GM12878 (cell line): Measurements from ENCODE around the gene STX10. TPM values are rescaled to one million over a fixed set of nuclear protein-coding genes. Genes with fewer than 3 reads are reported as not detected.
A peak's percentile ranks its signal among the peaks of the same experiment; 100 is the strongest.

ENCODE experiments used
- ATAC-seq: fragments of 200-7000 bp; cut with Tn5 transposase; 3 replicates; pipeline ENCODE4 v1.9.1; 2020; ENCODE audit warnings: mild to moderate bottlenecking, moderate library complexity
- BruUV-seq: library from RNA; stranded (reverse); fragments of 400-500 nt; replicated peaks from 2 replicates; lab custom pipeline; 2021; lab: Mats Ljungman, UMichigan
- CTCF ChIA-PET: fragments of 300-600 bp; sonication (Branson Sonifier 250); formaldehyde crosslinking; extraction: SDS; loops from one replicate; lab custom pipeline; 2021; ENCODE audit warnings: inconsistent platforms; lab: Yijun Ruan, JAX
- POLR2A ChIA-PET: fragments of 350-600 bp; formaldehyde crosslinking; extraction: SDS; loops from one replicate; lab custom pipeline; 2021; ENCODE audit warnings: inconsistent platforms; lab: Charles Lee
- RAD21 ChIA-PET: fragments of 300-600 bp; sonication (Branson Sonifier 250); formaldehyde crosslinking; loops from one replicate; lab custom pipeline; 2023; ENCODE audit warnings: antibody characterized with exemption; ENCODE audit not compliant: unreplicated experiment; lab: Charles Lee
- SMC1A ChIA-PET: fragments of 300-600 bp; sonication (Branson Sonifier 250); formaldehyde crosslinking; loops from one replicate; lab custom pipeline; 2023; ENCODE audit not compliant: unreplicated experiment, uncharacterized antibody; lab: Charles Lee
- DNase-seq: peaks from one replicate; pipeline ENCODE4 v3.0.0-alpha.2; 2011; ENCODE audit warnings: low read depth, low spot score
- FAIRE-seq: peaks from 3 replicates; lab custom pipeline; 2011; peaks lifted over from hg19 to GRCh38; lab: Jason Lieb, UNC
- H2AFZ ChIP-seq: 2 replicates; pipeline ENCODE4 v1.6.0; 2011; ENCODE audit warnings: low read depth, low read length, control low read depth; ENCODE audit not compliant: control insufficient read depth
- H3K27ac ChIP-seq: 2 replicates; pipeline ENCODE4 v1.5.1; 2011; ENCODE audit warnings: control low read depth; ENCODE audit not compliant: control insufficient read depth, insufficient read depth
- H3K27me3 ChIP-seq, 2 experiments: replicated peaks in 1 of 2; 2 replicates each; pipeline versions ENCODE4 v1.6.0 to v1.6.1; 2011; ENCODE audit warnings: low read length in 1 of 2; ENCODE audit not compliant: control insufficient read depth in 2 of 2, insufficient read depth in 2 of 2
- H3K36me3 ChIP-seq, 2 experiments: 2 replicates each; pipeline ENCODE4 v1.5.1; 2011; ENCODE audit warnings: low read length in 1 of 2; ENCODE audit not compliant: control insufficient read depth in 2 of 2, insufficient read depth in 2 of 2
- H3K4me1 ChIP-seq: 2 replicates; pipeline ENCODE4 v1.6.1; 2011; ENCODE audit warnings: mild to moderate bottlenecking, low read length, moderate library complexity, mixed read lengths; ENCODE audit not compliant: control insufficient read depth, insufficient read depth
- H3K4me2 ChIP-seq: 2 replicates; pipeline ENCODE4 v1.6.0; 2011; ENCODE audit warnings: control low read depth; ENCODE audit not compliant: control insufficient read depth, insufficient read depth
- H3K4me3 ChIP-seq: fragments of 200-600 bp; sonication (generic); 2 replicates; pipeline ENCODE4 v1.5.1; 2016
- H3K79me2 ChIP-seq: 2 replicates; pipeline ENCODE4 v1.6.0; 2011; ENCODE audit warnings: low read length; ENCODE audit not compliant: control insufficient read depth, insufficient read depth
- H3K9ac ChIP-seq: 2 replicates; pipeline ENCODE4 v1.8.0; 2011; ENCODE audit warnings: low read length, control low read depth, mixed read lengths; ENCODE audit not compliant: control insufficient read depth, insufficient read depth
- H3K9me3 ChIP-seq: replicated peaks from 3 replicates; pipeline ENCODE4 v1.5.1; 2011; ENCODE audit warnings: mild to moderate bottlenecking, low read length; ENCODE audit not compliant: control insufficient read depth, insufficient read depth
- H4K20me1 ChIP-seq: 2 replicates; pipeline ENCODE4 v1.6.0; 2011; ENCODE audit not compliant: control insufficient read depth, insufficient read depth
- EZH2 ChIP-seq: IDR thresholded peaks from 2 replicates; pipeline ENCODE4 v1.6.1; 2012; ENCODE audit warnings: low read depth, mild to moderate bottlenecking, control low read depth, inconsistent platforms, low read length, borderline replicate concordance; ENCODE audit not compliant: control insufficient read depth
- NBN ChIP-seq: fragments of 450-650 bp; IDR thresholded peaks from 2 replicates; pipeline ENCODE4 v1.6.1; 2016
- POLR2A ChIP-seq: IDR thresholded peaks from 2 replicates; pipeline ENCODE4 v1.6.1; 2011; ENCODE audit warnings: low read depth, mild to moderate bottlenecking, low read length
- WGBS: methylation state at CpG from one replicate; pipeline ENCODE4 v1.1.6; 2016; ENCODE audit warnings: low lambda C conversion rate; ENCODE audit not compliant: insufficient replicate concordance, insufficient coverage; ENCODE audit errors: missing lambda C conversion rate; 5-methylcytosine and 5-hydroxymethylcytosine counted together
- in situ Hi-C: fragments of 300-500 bp; cut with MboI; formaldehyde crosslinking; loops from 9 replicates; pipeline ENCODE4 v1.14.3; 2018; ENCODE audit warnings: mixed read lengths
- intact Hi-C: fragments of 100-400 bp; cut with micrococcal nuclease; formaldehyde crosslinking; loops from one replicate; pipeline ENCODE4 v1.14.2; 2022; ENCODE audit not compliant: unreplicated experiment
- polyA plus RNA-seq, 11 experiments: library from polyadenylated mRNA; depleted of rRNA in 4 of 11; unstranded in 6 of 11; stranded (reverse) in 5 of 11; fragments of >200 nt; fragmentation: Nextera tagmentation in 4 of 11; fragmentation: Illumina TruSeq in 1 of 11; extraction: Ambion mirVana in 4 of 11; extraction: Trizol in 1 of 11; gene quantifications; 1 replicate in 1 of 11; 2 replicates in 10 of 11; pipeline versions ENCODE4 v1.2.1 to v1.2.3, GENCODE V29; 2011 to 2016; ENCODE audit warnings: inconsistent platforms in 2 of 11, missing spikeins in 2 of 11, low read depth in 1 of 11
- total RNA-seq, 4 experiments: library from RNA; depleted of rRNA in 3 of 4; stranded (reverse); fragments of >200 nt in 3 of 4; fragmentation: Illumina TruSeq in 1 of 4; extraction: Trizol in 1 of 4; gene quantifications; 2 replicates each; pipeline versions ENCODE4 v1.2.1 to v1.2.3, GENCODE V29; 2013 to 2021
- TF ChIP-seq, protein P1 (sequence below): fragments of 150-350 bp; IDR thresholded peaks from 2 replicates; pipeline ENCODE4 v1.6.1; 2016; ENCODE audit warnings: low read depth, low read length
- TF ChIP-seq, protein P2 (sequence below): IDR thresholded peaks from 2 replicates; pipeline ENCODE4 v1.6.1; 2012; ENCODE audit warnings: low read depth, low read length, improper control_type of control experiment

STX10 gene
- total and polyA plus RNA-seq, 10 of the 15 experiments (the other 5 are each of a cell fraction or from before 2014, with no cell fraction given) = 0.56 to 76.1 (median 47.6) TPM

DNA sequence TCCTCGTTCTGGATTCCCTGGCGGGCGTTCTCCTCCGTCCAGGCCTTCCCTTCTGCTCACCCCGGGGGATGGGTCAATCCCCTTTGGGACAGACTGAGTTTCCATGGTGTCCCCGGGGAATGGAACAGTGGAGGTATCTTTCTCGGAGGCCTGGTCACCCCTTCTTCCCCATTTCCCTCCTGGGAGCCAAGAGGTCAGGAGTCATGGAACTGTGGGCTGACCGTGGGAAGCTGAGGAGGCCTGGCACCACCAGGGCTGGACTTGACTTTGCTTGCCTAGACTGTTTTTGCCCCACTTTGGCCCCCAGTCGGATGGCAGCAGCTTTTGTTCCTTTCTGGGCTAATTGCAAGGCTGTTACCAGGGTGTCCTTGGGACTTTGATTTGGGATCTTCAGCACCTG lies 30.1 kb downstream of the STX10 start (continued):
- TF ChIP-seq EZH2 = no peak
- TF ChIP-seq, protein P1, sequence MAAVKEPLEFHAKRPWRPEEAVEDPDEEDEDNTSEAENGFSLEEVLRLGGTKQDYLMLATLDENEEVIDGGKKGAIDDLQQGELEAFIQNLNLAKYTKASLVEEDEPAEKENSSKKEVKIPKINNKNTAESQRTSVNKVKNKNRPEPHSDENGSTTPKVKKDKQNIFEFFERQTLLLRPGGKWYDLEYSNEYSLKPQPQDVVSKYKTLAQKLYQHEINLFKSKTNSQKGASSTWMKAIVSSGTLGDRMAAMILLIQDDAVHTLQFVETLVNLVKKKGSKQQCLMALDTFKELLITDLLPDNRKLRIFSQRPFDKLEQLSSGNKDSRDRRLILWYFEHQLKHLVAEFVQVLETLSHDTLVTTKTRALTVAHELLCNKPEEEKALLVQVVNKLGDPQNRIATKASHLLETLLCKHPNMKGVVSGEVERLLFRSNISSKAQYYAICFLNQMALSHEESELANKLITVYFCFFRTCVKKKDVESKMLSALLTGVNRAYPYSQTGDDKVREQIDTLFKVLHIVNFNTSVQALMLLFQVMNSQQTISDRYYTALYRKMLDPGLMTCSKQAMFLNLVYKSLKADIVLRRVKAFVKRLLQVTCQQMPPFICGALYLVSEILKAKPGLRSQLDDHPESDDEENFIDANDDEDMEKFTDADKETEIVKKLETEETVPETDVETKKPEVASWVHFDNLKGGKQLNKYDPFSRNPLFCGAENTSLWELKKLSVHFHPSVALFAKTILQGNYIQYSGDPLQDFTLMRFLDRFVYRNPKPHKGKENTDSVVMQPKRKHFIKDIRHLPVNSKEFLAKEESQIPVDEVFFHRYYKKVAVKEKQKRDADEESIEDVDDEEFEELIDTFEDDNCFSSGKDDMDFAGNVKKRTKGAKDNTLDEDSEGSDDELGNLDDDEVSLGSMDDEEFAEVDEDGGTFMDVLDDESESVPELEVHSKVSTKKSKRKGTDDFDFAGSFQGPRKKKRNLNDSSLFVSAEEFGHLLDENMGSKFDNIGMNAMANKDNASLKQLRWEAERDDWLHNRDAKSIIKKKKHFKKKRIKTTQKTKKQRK = no peak
- TF ChIP-seq, protein P2, sequence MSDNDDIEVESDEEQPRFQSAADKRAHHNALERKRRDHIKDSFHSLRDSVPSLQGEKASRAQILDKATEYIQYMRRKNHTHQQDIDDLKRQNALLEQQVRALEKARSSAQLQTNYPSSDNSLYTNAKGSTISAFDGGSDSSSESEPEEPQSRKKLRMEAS = no peak

DNA sequence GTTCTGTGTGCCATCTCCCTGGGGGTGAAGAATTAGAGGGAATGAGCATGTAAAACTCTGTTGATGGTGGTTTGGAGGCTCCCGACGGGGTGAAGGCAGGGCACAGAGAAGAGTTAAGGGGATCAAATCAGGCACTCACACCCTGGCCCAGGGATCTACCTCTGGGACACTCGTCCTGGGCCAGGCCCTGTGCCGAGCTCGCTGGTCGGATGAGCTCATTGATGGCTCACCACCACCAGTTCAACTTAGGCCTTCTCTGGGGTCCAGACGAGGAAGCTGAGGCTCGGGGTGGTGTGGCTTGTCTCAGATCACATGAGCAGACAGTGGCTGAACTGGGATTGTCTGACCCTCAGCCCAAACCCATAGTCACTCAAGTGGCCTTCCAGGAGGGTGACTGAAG lies 30.5 kb downstream of the STX10 start:
- DNase-seq = no peak
- intact Hi-C loops (loop anchor here (2.0 to 5.0 kb wide), 2 partner anchors 31 to 143 kb away; partner anchors contain the start of genes IER2 and STX10), in situ Hi-C loops (no loop called here)
- 66% methylated on average over 8 of the region's 8 CpGs for WGBS
- peak overlapping the region; percentile 92 for H3K4me3 ChIP-seq
- H3K9ac ChIP-seq = peak overlapping the region; percentile 67; the same call in 1 of the 2 replicates
- peaks cover 5 to 7% of the 10 kb centered on the region in 2 experiments; a peak in 3 of 4 replicates for H3K36me3 ChIP-seq
- H3K27me3 ChIP-seq = no peaks in the 10 kb centered on the region
- ChIA-PET RAD21 (interaction anchor here (0.6 to 1.4 kb wide), 3 partner anchors 29 to 33 kb away, joined by 3 to 4 read pairs (median 3); partner anchors contain the start of genes IER2 and STX10), CTCF (interaction anchor here (0.6 to 3.0 kb wide), 11 partner anchors 15 to 154 kb away, joined by 3 to 13 read pairs (median 3); no protein-coding TSS in a partner anchor), POLR2A (interaction anchor here (0.6 to 3.8 kb wide), 7 partner anchors 12 to 1780 kb away, joined by 3 to 28 read pairs (median 4); no protein-coding TSS in a partner anchor), SMC1A (interaction anchor here (0.5 to 1.4 kb wide), 3 partner anchors 11 to 237 kb away, joined by 3 read pairs; no protein-coding TSS in a partner anchor)
- BruUV-seq = no TSS peak
- no peak for TF ChIP-seq NBN
- 0 out of 2 replicates have a peak, but pooled peaks have one; percentile 22 for TF ChIP-seq POLR2A
- H3K9me3 ChIP-seq = no peaks in the 10 kb centered on the region
- FAIRE-seq = no peak
- peaks cover 36% of the 10 kb centered on the region for H3K4me1 ChIP-seq
- ATAC-seq = no peak
- H3K27ac ChIP-seq = peak overlapping the region; percentile 9
- peaks cover 10% of the 10 kb centered on the region for H4K20me1 ChIP-seq
- peak overlapping the region; percentile 90 for H3K4me2 ChIP-seq
- no peak overlapping the region for H2AFZ ChIP-seq
- peaks cover 66% of the 10 kb centered on the region for H3K79me2 ChIP-seq
